ENCODE data around the gene SP4. TPM values are rescaled to one million over a fixed set of nuclear protein-coding genes. Genes with fewer than 3 reads are reported as not detected.

Gene SP4
- total RNA-seq, 1 experiment from 2014 or later, result 15.9 TPM

- no peak for TF ChIP-seq CTCF (IDR thresholded peaks at IDR 0.05; ENCODE audit: unreplicated experiment)
- Mint-ChIP-seq H3K4me3 (ENCODE audit: low read depth, unreplicated experiment) (no peak overlapping the region), H3K4me1 (ENCODE audit: low read depth, unreplicated experiment) (no peaks in the 10 kb centered on the region), H3K27ac (ENCODE audit: unreplicated experiment) (no peak overlapping the region), H3K9me3 (ENCODE audit: low read depth, unreplicated experiment) (peaks cover 6% of the 10 kb centered on the region), H3K27me3 (ENCODE audit: unreplicated experiment) (no peaks in the 10 kb centered on the region), H3K36me3 (ENCODE audit: insufficient read depth, unreplicated experiment) (no peaks in the 10 kb centered on the region)
- BruUV-seq (replicated peaks), result no TSS peak
- intact Hi-C loops (cut with micrococcal nuclease; ENCODE audit: unreplicated experiment), result no loop called here
- CTCF ChIA-PET, result interaction anchor here (0.6 kb wide), 1 partner anchor 34 kb away, joined by 5 read pairs; no protein-coding TSS in a partner anchor
- DNase-seq, result no peak
These were observed 33.4 kb downstream of the SP4 start for GRCh38 chr7:21461282-21461681.

GRCh38 chr7:21462081-21462480 lies 34.2 kb downstream of the SP4 start:
- H3K27ac Mint-ChIP-seq (ENCODE audit: unreplicated experiment), result no peak overlapping the region

GRCh38 chr7:21463524-21463923 lies 35.6 kb downstream of the SP4 start:
- peaks cover 5% of the 10 kb centered on the region for H3K9me3 Mint-ChIP-seq (ENCODE audit: low read depth, unreplicated experiment)
- intact Hi-C loops (cut with micrococcal nuclease; ENCODE audit: unreplicated experiment), result no loop called here
- CTCF ChIA-PET, result no interaction called here
- H3K27ac Mint-ChIP-seq (ENCODE audit: unreplicated experiment), result no peak overlapping the region
- BruUV-seq (replicated peaks), result no TSS peak
- H3K4me1 Mint-ChIP-seq (ENCODE audit: low read depth, unreplicated experiment), result no peaks in the 10 kb centered on the region
- no peaks in the 10 kb centered on the region for H3K27me3 Mint-ChIP-seq (ENCODE audit: unreplicated experiment)
- TF ChIP-seq CTCF (IDR thresholded peaks at IDR 0.05; ENCODE audit: unreplicated experiment), result no peak
- DNase-seq, result no peak
- no peaks in the 10 kb centered on the region for H3K36me3 Mint-ChIP-seq (ENCODE audit: insufficient read depth, unreplicated experiment)
- no peak overlapping the region for H3K4me3 Mint-ChIP-seq (ENCODE audit: low read depth, unreplicated experiment)

More at GRCh38 chr7:21462081-21462480, 34.2 kb downstream of the SP4 start:
- Mint-ChIP-seq H3K4me1 (ENCODE audit: low read depth, unreplicated experiment) (no peaks in the 10 kb centered on the region), H3K9me3 (ENCODE audit: low read depth, unreplicated experiment) (peaks cover 5% of the 10 kb centered on the region), H3K36me3 (ENCODE audit: insufficient read depth, unreplicated experiment) (no peaks in the 10 kb centered on the region), H3K4me3 (ENCODE audit: low read depth, unreplicated experiment) (no peak overlapping the region), H3K27me3 (ENCODE audit: unreplicated experiment) (no peaks in the 10 kb centered on the region)
- no peak for DNase-seq
- no peak for TF ChIP-seq CTCF (IDR thresholded peaks at IDR 0.05; ENCODE audit: unreplicated experiment)
- intact Hi-C loops (cut with micrococcal nuclease; ENCODE audit: unreplicated experiment), result no loop called here
- CTCF ChIA-PET, result no interaction called here
- no TSS peak for BruUV-seq (replicated peaks)

GRCh38 chr7:21468969-21469368 lies 41.1 kb downstream of the SP4 start:
- BruUV-seq (replicated peaks), result no TSS peak
- H3K36me3 Mint-ChIP-seq (ENCODE audit: insufficient read depth, unreplicated experiment), result no peaks in the 10 kb centered on the region
- no peak overlapping the region for H3K27ac Mint-ChIP-seq (ENCODE audit: unreplicated experiment)

More at GRCh38 chr7:21468969-21469368, 41.1 kb downstream of the SP4 start:
- TF ChIP-seq CTCF (IDR thresholded peaks at IDR 0.05; ENCODE audit: unreplicated experiment), result no peak
- intact Hi-C loops (cut with micrococcal nuclease; ENCODE audit: unreplicated experiment), result no loop called here
- no peaks in the 10 kb centered on the region for H3K9me3 Mint-ChIP-seq (ENCODE audit: low read depth, unreplicated experiment)
- CTCF ChIA-PET, result no interaction called here
- no peak for DNase-seq
- no peaks in the 10 kb centered on the region for H3K27me3 Mint-ChIP-seq (ENCODE audit: unreplicated experiment)
- H3K4me1 Mint-ChIP-seq (ENCODE audit: low read depth, unreplicated experiment), result no peaks in the 10 kb centered on the region
- no peak overlapping the region for H3K4me3 Mint-ChIP-seq (ENCODE audit: low read depth, unreplicated experiment)
